Mucosa of stomach (tissue), 1 donor: ENCODE results near the gene CABLES2.
"Not testable (repeated sequence)": the region's sequence is repeated elsewhere in the genome, so short reads cannot be mapped to it uniquely, and the experiment has no call there.

Experiments
- H3K27me3 ChIP-seq: one replicate; pipeline ENCODE4 v1.7.0; 2013; ENCODE audit warnings: mild to moderate bottlenecking, low read length; ENCODE audit not compliant: control insufficient read depth, insufficient read depth
- H3K36me3 ChIP-seq: one replicate; pipeline ENCODE4 v1.7.0; 2013; ENCODE audit warnings: low read length; ENCODE audit not compliant: control insufficient read depth, insufficient read depth
- H3K4me1 ChIP-seq: one replicate; pipeline ENCODE4 v1.7.0; 2013; ENCODE audit warnings: mild to moderate bottlenecking, low read length; ENCODE audit not compliant: control insufficient read depth, insufficient read depth
- H3K4me3 ChIP-seq: one replicate; pipeline ENCODE4 v1.7.0; 2013; ENCODE audit warnings: low read length
- H3K9ac ChIP-seq: one replicate; pipeline ENCODE4 v1.7.0; 2013; ENCODE audit warnings: mild to moderate bottlenecking, low read length, moderate library complexity
- H3K9me3 ChIP-seq: one replicate; pipeline ENCODE4 v1.7.0; 2013; ENCODE audit warnings: mild to moderate bottlenecking, low read length, moderate library complexity; ENCODE audit not compliant: control insufficient read depth
- donor health status: Pancreatic carcinoma.

Gene CABLES2

GRCh38 chr20:62373631-62374179 lies 33.4 kb downstream of the CABLES2 start:
- Histone ChIP-seq H3K27me3 (peaks cover 14% of the 10 kb centered on the region), H3K4me1 (peaks cover 38% of the 10 kb centered on the region)
- not testable (repeated sequence) for H3K4me3 ChIP-seq, H3K9me3 ChIP-seq, H3K36me3 ChIP-seq, H3K9ac ChIP-seq

GRCh38 chr20:62372042-62372993 lies 34.8 kb downstream of the CABLES2 start:
- Histone ChIP-seq H3K4me3 (no peak overlapping the region), H3K36me3 (no peaks in the 10 kb centered on the region), H3K9ac (no peak overlapping the region), H3K9me3 (no peaks in the 10 kb centered on the region), H3K4me1 (peaks cover 47% of the 10 kb centered on the region), H3K27me3 (peaks cover 27% of the 10 kb centered on the region)

DNA sequence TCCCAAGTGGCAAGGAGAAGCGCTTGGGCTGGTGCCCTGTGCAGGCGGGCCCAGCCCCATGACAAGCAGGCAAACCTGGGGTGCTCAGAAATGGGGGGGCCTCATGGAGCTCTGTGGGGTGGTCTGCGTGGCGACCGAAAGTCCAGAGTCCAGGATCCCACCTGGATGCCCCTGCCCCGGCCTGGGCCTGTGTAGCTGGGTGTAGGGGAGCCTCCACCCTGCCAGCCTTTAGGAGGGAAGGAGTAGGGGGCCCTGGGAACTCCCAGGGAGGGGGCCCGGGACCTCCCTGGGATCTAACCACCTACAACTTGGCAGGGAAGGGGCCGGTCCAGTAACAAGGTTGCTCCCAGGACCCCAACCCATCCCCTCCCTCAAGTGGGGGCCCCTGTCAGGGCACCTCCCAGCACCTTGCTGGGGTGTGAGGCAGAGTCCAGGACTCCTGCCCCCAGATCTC lies 35.5 kb downstream of the CABLES2 start:
- Histone ChIP-seq H3K9ac (no peak overlapping the region), H3K9me3 (no peaks in the 10 kb centered on the region), H3K27me3 (peaks cover 27% of the 10 kb centered on the region), H3K36me3 (no peaks in the 10 kb centered on the region), H3K4me3 (no peak overlapping the region), H3K4me1 (peaks cover 43% of the 10 kb centered on the region)

DNA sequence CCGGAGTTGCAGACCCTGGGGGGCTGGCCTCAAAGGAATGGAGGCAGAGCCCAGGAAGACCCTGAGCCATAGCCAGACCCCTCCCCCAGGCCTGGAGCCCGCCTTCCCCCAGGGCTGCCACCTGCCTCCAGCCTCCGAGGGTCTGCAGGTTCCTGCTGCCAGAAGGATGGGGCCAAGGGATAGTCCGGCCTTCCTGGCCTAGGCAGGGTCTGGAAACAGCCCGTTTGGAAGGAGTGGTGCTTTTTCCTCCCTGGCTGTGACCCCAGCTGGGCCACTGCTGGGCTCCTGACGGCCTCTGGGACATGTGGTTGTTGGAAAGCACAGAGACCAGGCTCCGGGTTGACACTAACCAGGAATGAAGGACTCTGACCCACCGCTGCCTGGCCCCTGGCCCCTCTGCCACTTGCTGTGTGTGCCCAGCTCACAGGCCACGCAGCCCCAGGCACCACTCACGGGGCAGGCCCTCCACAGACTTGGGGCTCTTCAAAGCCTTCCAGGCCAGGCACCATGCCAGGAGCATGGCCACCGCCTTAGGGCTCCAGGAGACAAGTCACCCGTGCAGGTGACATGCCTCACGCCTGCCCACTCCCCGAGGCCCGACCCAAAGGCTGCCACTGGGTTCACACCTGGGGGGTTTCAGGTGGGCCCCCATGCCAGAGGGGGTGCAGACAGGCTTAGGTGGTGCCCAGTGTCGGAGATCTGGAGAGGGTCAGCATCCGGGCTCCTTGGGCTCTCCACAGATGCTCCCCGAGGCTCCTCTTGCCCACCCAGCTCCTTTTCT lies 36.1 kb downstream of the CABLES2 start:
- H3K36me3 ChIP-seq, result no peaks in the 10 kb centered on the region
- H3K4me1 ChIP-seq, result peaks cover 44% of the 10 kb centered on the region
- H3K9ac ChIP-seq, result no peak overlapping the region
- H3K27me3 ChIP-seq, result peaks cover 32% of the 10 kb centered on the region
- no peaks in the 10 kb centered on the region for H3K9me3 ChIP-seq
- H3K4me3 ChIP-seq, result no peak overlapping the region

DNA sequence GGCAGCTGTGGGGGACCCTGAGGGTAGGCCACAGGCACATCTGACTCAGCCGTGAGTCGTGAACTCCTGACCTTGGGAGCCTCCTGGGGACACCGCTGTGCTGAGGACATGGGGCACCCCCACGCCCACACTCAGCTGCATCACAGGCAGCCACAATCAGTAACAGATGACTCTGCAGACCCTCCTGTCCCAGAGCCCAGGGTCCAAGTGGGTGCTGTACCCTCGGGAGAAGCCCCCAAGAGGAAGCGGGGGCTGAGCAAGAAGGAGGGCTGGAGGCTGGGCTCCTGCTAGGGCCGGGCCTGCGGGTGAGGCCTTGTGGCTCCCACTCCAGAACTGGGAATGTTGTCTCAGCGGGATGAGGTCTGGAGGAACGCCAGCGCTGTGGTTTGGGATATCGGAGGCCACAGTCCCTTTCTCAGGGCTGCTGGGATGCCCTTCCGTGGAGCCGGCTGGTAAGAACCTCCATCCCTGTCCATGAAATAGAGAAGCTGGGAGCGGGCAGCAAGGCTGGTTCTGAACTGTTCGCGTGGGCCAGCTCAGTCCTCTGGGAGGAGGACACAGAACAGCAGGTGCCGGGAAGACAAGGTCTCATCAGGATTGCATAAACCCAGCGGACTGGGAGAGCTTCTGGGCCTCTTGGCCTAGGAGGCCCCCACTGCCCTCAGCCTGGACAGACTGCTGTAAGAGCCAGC lies 36.8 kb downstream of the CABLES2 start:
- H3K36me3 ChIP-seq, result no peaks in the 10 kb centered on the region
- H3K27me3 ChIP-seq, result peaks cover 34% of the 10 kb centered on the region
- no peak overlapping the region for H3K4me3 ChIP-seq
- H3K9me3 ChIP-seq, result no peaks in the 10 kb centered on the region
- peaks cover 51% of the 10 kb centered on the region for H3K4me1 ChIP-seq
- H3K9ac ChIP-seq, result no peak overlapping the region

DNA sequence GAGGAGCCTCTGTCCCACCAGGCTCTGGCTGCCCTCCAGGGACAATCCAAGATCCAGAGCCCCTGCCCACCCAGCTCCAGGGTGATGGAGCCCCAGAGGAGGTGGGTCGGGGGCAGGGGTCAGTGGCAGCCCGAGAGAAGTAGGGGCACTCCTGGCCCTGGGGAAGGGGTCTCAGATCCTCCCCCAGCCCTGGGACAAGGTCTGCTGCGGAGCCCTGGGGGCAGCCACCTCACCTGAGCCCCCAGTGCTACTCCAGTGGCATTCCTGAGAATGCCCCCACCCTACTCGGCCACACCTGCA lies 37.3 kb downstream of the CABLES2 start:
- Histone ChIP-seq H3K4me3 (no peak overlapping the region), H3K4me1 (peaks cover 55% of the 10 kb centered on the region), H3K27me3 (peaks cover 36% of the 10 kb centered on the region), H3K9me3 (no peaks in the 10 kb centered on the region), H3K36me3 (no peaks in the 10 kb centered on the region), H3K9ac (no peak overlapping the region)

DNA sequence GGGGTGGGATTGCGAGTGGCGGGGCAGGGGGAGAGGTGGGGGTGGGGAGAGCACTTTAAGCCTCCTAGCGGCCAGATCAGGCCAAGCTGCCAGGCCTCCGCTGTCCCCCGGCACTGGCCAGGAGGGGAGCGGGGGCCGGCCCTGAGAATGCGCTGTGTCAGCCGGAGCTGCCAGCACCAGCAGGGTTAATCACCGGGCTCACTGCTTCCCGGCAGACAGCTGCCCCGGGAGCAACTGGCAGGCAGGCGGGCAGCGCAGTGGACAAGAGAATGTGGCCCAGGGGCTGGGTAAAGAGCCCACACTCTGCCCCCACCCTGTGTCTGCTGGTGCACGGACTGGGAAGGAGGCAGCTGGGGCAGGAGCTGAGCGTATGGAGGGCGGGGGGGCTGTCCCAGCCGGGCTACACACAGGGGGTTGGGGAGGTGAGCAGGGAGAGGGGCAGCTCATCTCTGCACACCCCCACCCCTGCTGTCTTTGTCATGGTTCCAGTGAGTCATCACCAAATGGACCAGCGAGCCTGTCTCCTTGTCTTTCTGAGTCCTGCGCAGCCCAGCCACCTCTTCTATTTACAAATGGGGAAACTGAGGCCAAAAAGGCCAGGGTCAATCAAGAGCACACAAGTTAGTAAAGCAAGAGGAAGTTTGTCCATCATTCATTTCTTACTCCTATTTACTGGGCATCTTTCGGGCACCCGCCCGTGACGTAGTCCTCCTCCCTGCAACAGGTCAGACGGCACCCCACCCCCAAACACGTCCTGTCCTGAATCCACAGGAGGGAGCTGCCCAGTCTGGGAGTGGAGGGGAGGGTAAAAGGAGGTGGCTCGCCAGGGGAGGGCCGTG lies 37.9 kb downstream of the CABLES2 start:
- Histone ChIP-seq H3K9ac (no peak overlapping the region), H3K27me3 (peaks cover 41% of the 10 kb centered on the region), H3K4me3 (no peak overlapping the region), H3K9me3 (no peaks in the 10 kb centered on the region), H3K36me3 (no peaks in the 10 kb centered on the region), H3K4me1 (peaks cover 54% of the 10 kb centered on the region)

- no peak overlapping the region for H3K9ac ChIP-seq
- peaks cover 41% of the 10 kb centered on the region for H3K27me3 ChIP-seq
- peaks cover 61% of the 10 kb centered on the region for H3K4me1 ChIP-seq
Observed at GRCh38 chr20:62368392-62368975, 38.6 kb downstream of the CABLES2 start.

GRCh38 chr20:62367633-62368391 lies 39.3 kb downstream of the CABLES2 start:
- Histone ChIP-seq H3K9me3 (no peaks in the 10 kb centered on the region), H3K36me3 (no peaks in the 10 kb centered on the region), H3K4me3 (no peak overlapping the region), H3K9ac (no peak overlapping the region), H3K4me1 (peaks cover 61% of the 10 kb centered on the region), H3K27me3 (peaks cover 41% of the 10 kb centered on the region)

More at GRCh38 chr20:62368392-62368975, 38.6 kb downstream of the CABLES2 start:
- H3K36me3 ChIP-seq, result no peaks in the 10 kb centered on the region
- no peak overlapping the region for H3K4me3 ChIP-seq
- H3K9me3 ChIP-seq, result no peaks in the 10 kb centered on the region

DNA sequence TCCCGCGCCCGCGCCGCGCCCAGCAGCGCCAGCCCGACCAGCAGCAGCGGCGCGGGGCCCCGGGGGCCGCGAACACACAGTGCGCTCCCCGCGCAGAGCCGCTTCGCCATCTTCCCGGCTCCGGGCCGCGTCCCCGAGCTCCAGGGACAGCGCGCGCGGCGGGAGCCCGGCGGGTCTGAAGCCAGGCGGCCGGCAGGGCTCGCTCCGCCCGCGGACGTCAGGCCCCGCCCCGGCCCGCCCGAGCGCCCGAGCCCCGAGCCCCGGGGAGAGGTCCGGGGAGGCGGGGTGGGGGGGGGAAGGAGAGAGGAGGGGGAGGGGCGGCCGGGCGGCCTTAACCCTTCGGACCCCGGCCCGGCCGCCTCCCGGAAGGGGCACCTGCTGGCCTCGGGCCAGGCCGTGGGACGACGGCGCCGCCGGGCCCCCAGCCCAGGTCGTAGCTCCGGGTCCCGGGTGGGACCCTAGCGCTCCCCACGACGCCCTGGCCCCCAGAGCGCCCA lies 39.9 kb downstream of the CABLES2 start, which contains the start of gene LAMA5:
Gene LAMA5, minus strand, starts transcription at position 177 of the 497 bp plus-strand sequence. Its CDS starts 67 bp downstream, at position 110.
- Histone ChIP-seq H3K36me3 (no peaks in the 10 kb centered on the region), H3K9me3 (no peaks in the 10 kb centered on the region), H3K4me1 (peaks cover 61% of the 10 kb centered on the region), H3K9ac (peak within 1 kb of the TSS; percentile 62), H3K27me3 (peaks cover 41% of the 10 kb centered on the region), H3K4me3 (peak within 1 kb of the TSS; percentile 25)
